ENCODE results near the gene EMILIN1.

EMILIN1 gene

GRCh38 chr2:27092696-27093429 lies 14.4 kb downstream of the EMILIN1 start:
- FAIRE-seq (no peak), DNase-seq (ENCODE audit: insufficient read length, low spot score) (no peak)
- TF ChIP-seq PAX5 (IDR thresholded peaks at IDR 0.05; ENCODE audit: insufficient read depth, low read length, severe bottlenecking) (no peak), SPI1 (IDR thresholded peaks at IDR 0.05; ENCODE audit: low read depth, low read length) (no peak), TAF1 (IDR thresholded peaks at IDR 0.05; ENCODE audit: low read depth, low read length) (no peak), POLR2AphosphoS5 (IDR thresholded peaks at IDR 0.05; ENCODE audit: low read depth, low read length) (no peak), POLR2A (IDR thresholded peaks at IDR 0.05; ENCODE audit: low read depth, low read length) (no peak), POU2F2 (IDR thresholded peaks at IDR 0.05; ENCODE audit: low read depth, low read length) (no peak)

DNA sequence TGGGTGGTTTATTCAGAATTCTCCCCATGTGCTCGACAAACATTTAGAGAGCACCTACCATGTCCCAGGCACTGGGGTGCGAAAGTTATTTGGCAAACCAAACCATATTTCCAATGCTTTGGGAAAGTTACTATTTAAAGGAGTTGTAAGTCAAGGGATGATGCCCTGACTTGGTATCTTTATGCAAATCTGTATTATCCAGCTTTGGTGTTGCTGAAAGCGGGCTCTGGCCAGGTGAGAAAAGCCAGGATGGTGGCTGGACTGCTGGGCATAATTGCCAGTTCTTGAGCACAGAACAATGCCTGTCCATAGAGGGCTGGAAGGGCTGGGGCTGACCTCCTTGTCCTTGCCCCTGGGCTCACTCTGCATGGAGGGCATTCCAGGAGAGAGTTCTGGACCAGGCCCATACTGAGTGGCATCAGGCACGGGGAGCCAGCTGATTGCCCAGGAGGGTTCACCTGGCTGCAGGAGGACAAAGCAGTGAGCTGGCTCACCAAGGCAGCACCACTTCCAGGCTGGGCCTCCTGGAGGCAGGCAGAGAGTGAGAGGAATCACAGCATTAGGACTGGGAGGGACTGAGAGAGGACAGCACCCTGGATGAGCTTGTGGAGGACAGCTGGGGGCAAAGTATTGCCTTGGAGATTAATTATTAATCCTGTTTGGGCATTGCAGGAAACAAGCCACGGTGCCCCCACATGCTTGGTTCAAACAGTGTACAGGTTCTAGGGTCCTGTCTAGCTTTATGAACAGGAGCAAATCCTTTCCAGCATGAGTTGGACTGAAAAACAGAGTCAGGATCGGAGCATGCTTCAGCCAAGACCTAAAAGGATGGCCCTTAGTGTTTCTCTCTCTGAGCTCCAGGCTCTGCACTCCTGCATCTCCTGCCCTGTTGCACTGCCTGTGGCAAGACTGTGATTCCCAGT lies 15.3 kb downstream of the EMILIN1 start:
- no peak for DNase-seq (ENCODE audit: insufficient read length, low spot score)
- no peak for FAIRE-seq
- TF ChIP-seq PAX5 (IDR thresholded peaks at IDR 0.05; ENCODE audit: insufficient read depth, low read length, severe bottlenecking) = no peak
- no peak for TF ChIP-seq SPI1 (IDR thresholded peaks at IDR 0.05; ENCODE audit: low read depth, low read length)
- TF ChIP-seq POLR2AphosphoS5 (IDR thresholded peaks at IDR 0.05; ENCODE audit: low read depth, low read length) = no peak
- TF ChIP-seq POLR2A (IDR thresholded peaks at IDR 0.05; ENCODE audit: low read depth, low read length) = no peak
- TF ChIP-seq TAF1 (IDR thresholded peaks at IDR 0.05; ENCODE audit: low read depth, low read length) = no peak
- TF ChIP-seq POU2F2 (IDR thresholded peaks at IDR 0.05; ENCODE audit: low read depth, low read length) = no peak

- no peak for FAIRE-seq
- TF ChIP-seq POU2F2 (IDR thresholded peaks at IDR 0.05; ENCODE audit: low read depth, low read length) (no peak), POLR2AphosphoS5 (IDR thresholded peaks at IDR 0.05; ENCODE audit: low read depth, low read length) (no peak), SPI1 (IDR thresholded peaks at IDR 0.05; ENCODE audit: low read depth, low read length) (no peak), POLR2A (IDR thresholded peaks at IDR 0.05; ENCODE audit: low read depth, low read length) (no peak), PAX5 (IDR thresholded peaks at IDR 0.05; ENCODE audit: insufficient read depth, low read length, severe bottlenecking) (no peak), TAF1 (IDR thresholded peaks at IDR 0.05; ENCODE audit: low read depth, low read length) (no peak)
- DNase-seq (ENCODE audit: insufficient read length, low spot score) = no peak
These were observed 16.1 kb downstream of the EMILIN1 start for GRCh38 chr2:27094353-27094984.

GRCh38 chr2:27095427-27095744 lies 17.0 kb downstream of the EMILIN1 start:
- DNase-seq (ENCODE audit: insufficient read length, low spot score) (no peak), FAIRE-seq (no peak)
- TF ChIP-seq TAF1 (IDR thresholded peaks at IDR 0.05; ENCODE audit: low read depth, low read length) = no peak
- TF ChIP-seq POU2F2 (IDR thresholded peaks at IDR 0.05; ENCODE audit: low read depth, low read length) = no peak
- no peak for TF ChIP-seq POLR2AphosphoS5 (IDR thresholded peaks at IDR 0.05; ENCODE audit: low read depth, low read length)
- TF ChIP-seq PAX5 (IDR thresholded peaks at IDR 0.05; ENCODE audit: insufficient read depth, low read length, severe bottlenecking) = no peak
- no peak for TF ChIP-seq SPI1 (IDR thresholded peaks at IDR 0.05; ENCODE audit: low read depth, low read length)
- no peak for TF ChIP-seq POLR2A (IDR thresholded peaks at IDR 0.05; ENCODE audit: low read depth, low read length)

DNA sequence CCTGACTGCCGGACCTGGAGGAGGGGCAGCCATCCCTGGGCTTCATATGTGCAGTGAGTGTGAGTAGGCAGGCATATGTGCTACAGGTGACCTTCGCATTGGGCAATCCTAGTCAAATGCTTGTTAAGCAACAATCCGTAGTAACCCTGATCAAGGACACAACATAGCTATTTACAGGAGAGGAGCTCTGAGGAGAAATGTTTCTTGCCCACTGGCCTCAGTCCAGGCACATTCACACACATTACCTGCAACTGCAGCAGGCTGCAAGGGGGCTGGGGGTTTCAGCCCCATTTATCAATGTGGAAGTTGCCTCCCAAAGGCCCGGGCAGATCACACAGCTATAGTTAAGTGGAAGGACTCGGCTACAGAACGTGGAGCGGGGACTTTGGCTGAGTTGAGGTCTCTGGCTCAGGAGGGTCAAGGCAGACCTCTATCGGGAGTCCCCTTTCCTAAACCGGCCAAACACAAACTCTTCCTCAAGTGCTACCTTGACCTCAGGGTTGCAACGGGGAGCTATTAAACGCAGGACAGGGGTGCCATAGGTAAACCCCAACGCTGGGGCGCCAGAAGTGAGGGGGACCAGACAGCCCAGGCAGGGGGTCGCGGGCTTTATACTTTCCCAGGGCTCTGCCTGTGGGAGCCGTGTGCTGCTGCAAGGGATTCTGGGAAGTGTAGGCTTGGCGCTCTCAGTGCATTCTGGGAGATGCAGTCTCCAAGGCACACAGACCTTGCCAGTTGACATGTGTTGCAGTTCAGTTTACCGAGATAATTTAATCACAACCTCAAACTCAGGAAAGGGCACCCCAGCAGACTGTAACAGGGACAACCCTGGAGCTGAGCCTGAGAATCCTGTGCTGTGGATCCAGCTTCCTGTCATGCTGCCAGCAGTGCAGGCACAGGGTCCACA lies 17.6 kb downstream of the EMILIN1 start:
- TF ChIP-seq SPI1 (IDR thresholded peaks at IDR 0.05; ENCODE audit: low read depth, low read length) (0 out of 2 replicates have a peak, but pooled peaks have one; percentile 4), PAX5 (IDR thresholded peaks at IDR 0.05; ENCODE audit: insufficient read depth, low read length, severe bottlenecking) (no peak)
- peak; percentile 75 for DNase-seq (ENCODE audit: insufficient read length, low spot score)
- FAIRE-seq = peak; percentile 88

- DNase-seq (ENCODE audit: insufficient read length, low spot score) (no peak), FAIRE-seq (no peak)
- TF ChIP-seq POLR2A (IDR thresholded peaks at IDR 0.05; ENCODE audit: low read depth, low read length) (no peak), POU2F2 (IDR thresholded peaks at IDR 0.05; ENCODE audit: low read depth, low read length) (no peak), PAX5 (IDR thresholded peaks at IDR 0.05; ENCODE audit: insufficient read depth, low read length, severe bottlenecking) (no peak), SPI1 (IDR thresholded peaks at IDR 0.05; ENCODE audit: low read depth, low read length) (no peak), POLR2AphosphoS5 (IDR thresholded peaks at IDR 0.05; ENCODE audit: low read depth, low read length) (no peak), TAF1 (IDR thresholded peaks at IDR 0.05; ENCODE audit: low read depth, low read length) (no peak)
These were observed 18.4 kb downstream of the EMILIN1 start for GRCh38 chr2:27096748-27097297.

DNA sequence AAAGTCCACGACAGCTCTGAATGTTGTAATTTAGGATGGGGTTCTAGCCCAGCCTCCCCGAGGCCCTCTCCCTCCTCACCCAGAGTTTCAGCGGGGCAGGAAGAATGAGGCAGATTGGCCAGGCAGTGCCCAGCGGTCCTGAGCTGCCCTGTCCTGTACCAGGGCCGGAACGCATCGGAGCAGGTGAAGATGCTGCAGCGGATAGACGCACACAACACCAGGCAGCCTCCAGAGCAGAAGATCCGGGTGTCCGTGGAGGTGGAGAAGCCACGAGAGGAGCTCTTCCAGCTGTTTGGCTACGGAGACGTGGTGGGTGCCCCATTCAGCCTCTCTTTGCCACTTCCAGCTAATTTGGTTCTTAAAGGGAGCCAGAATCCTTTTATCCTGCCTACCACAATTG lies 18.9 kb downstream of the EMILIN1 start:
- FAIRE-seq = no peak
- no peak for DNase-seq (ENCODE audit: insufficient read length, low spot score)
- TF ChIP-seq POLR2A (IDR thresholded peaks at IDR 0.05; ENCODE audit: low read depth, low read length) (no peak), POU2F2 (IDR thresholded peaks at IDR 0.05; ENCODE audit: low read depth, low read length) (no peak), SPI1 (IDR thresholded peaks at IDR 0.05; ENCODE audit: low read depth, low read length) (no peak), TAF1 (IDR thresholded peaks at IDR 0.05; ENCODE audit: low read depth, low read length) (no peak), POLR2AphosphoS5 (IDR thresholded peaks at IDR 0.05; ENCODE audit: low read depth, low read length) (no peak)

- no peak for TF ChIP-seq SPI1 (IDR thresholded peaks at IDR 0.05; ENCODE audit: low read depth, low read length)
- TF ChIP-seq TAF1 (IDR thresholded peaks at IDR 0.05; ENCODE audit: low read depth, low read length) = no peak
- TF ChIP-seq POLR2AphosphoS5 (IDR thresholded peaks at IDR 0.05; ENCODE audit: low read depth, low read length) = no peak
- no peak for TF ChIP-seq POU2F2 (IDR thresholded peaks at IDR 0.05; ENCODE audit: low read depth, low read length)
- TF ChIP-seq POLR2A (IDR thresholded peaks at IDR 0.05; ENCODE audit: low read depth, low read length) = no peak
- no peak for TF ChIP-seq PAX5 (IDR thresholded peaks at IDR 0.05; ENCODE audit: insufficient read depth, low read length, severe bottlenecking)
- DNase-seq (ENCODE audit: insufficient read length, low spot score) (no peak), FAIRE-seq (no peak)
These were observed 21.0 kb downstream of the EMILIN1 start for GRCh38 chr2:27099334-27099955.

Data from GM12891 (cell line).